HepG2 (cell line): ENCODE measurements around the gene MSI2. TPM values are rescaled to one million over a fixed set of nuclear protein-coding genes. Genes with fewer than 3 reads are reported as not detected.
A peak's percentile ranks its signal among the peaks of the same experiment; 100 is the strongest.

Source experiments
- CBX2 ChIP-seq, 2 experiments: fragments of 200-600 bp in 1 of 2; sonication (generic); formaldehyde crosslinking in 1 of 2; IDR thresholded peaks; 2 replicates each; pipeline versions ENCODE4 v1.7.0 to v1.8.1; 2018 to 2022; ENCODE audit warnings: low read depth in 2 of 2, low read length in 1 of 2, mild to moderate bottlenecking in 1 of 2, missing genetic modification reagents in 1 of 2
- DRAP1 ChIP-seq: IDR thresholded peaks from 2 replicates; pipeline ENCODE4 v1.6.1; 2016; ENCODE audit warnings: missing genetic modification reagents, missing compliant biosample characterization
- HOMEZ ChIP-seq: IDR thresholded peaks from 2 replicates; pipeline ENCODE4 v1.6.1; 2016; ENCODE audit warnings: low read depth
- NFKBIZ ChIP-seq: IDR thresholded peaks from 2 replicates; pipeline ENCODE4 v1.6.1; 2018; ENCODE audit warnings: missing genetic modification reagents, missing compliant biosample characterization
- NR2F2 ChIP-seq: IDR thresholded peaks from 2 replicates; pipeline ENCODE4 v1.6.1; 2012; ENCODE audit warnings: low read depth, inconsistent platforms, borderline replicate concordance
- POLR2AphosphoS2 ChIP-seq: IDR thresholded peaks from 2 replicates; pipeline ENCODE4 v1.6.1; 2011; ENCODE audit warnings: low read depth, low read length, improper control_type of control experiment
- PREB ChIP-seq: sonication (generic); formaldehyde crosslinking; IDR thresholded peaks from 2 replicates; pipeline ENCODE4 v1.4.0; 2020; ENCODE audit warnings: missing genetic modification reagents
- RBFOX2 ChIP-seq: fragments of 200-400 bp; formaldehyde crosslinking; IDR thresholded peaks from 2 replicates; pipeline ENCODE4 v1.6.1; 2017; ENCODE audit warnings: low read depth, mild to moderate bottlenecking, low read length
- TEAD3 ChIP-seq: optimal IDR thresholded peaks from 2 replicates; pipeline ENCODE3; 2016; ENCODE audit warnings: borderline replicate concordance
- TSC22D2 ChIP-seq: sonication (generic); formaldehyde crosslinking; IDR thresholded peaks from 2 replicates; pipeline ENCODE4 v1.5.1; 2020; ENCODE audit warnings: missing genetic modification reagents, mild to moderate bottlenecking, borderline replicate concordance
- ZBTB10 ChIP-seq: sonication (generic); formaldehyde crosslinking; IDR thresholded peaks from 2 replicates; pipeline ENCODE4 v1.4.0; 2020; ENCODE audit warnings: missing genetic modification reagents, borderline replicate concordance
- ZNF142 ChIP-seq: sonication (generic); formaldehyde crosslinking; IDR thresholded peaks from 2 replicates; pipeline ENCODE4 v1.4.0; 2020; ENCODE audit warnings: missing genetic modification reagents
- ZNF639 ChIP-seq: conservative IDR thresholded peaks from 2 replicates; pipeline ENCODE4 v1.6.1; 2018; ENCODE audit warnings: missing genetic modification reagents
- ZNF891 ChIP-seq: sonication (generic); formaldehyde crosslinking; IDR thresholded peaks from 2 replicates; pipeline ENCODE4 v1.5.0; 2020; ENCODE audit warnings: mild to moderate bottlenecking, missing genetic modification reagents
- polyA plus RNA-seq, 8 experiments: library from polyadenylated mRNA; depleted of rRNA in 3 of 8; stranded (reverse) in 7 of 8; unstranded in 1 of 8; fragments of >200 nt; fragmentation: Illumina TruSeq in 4 of 8; extraction: Trizol in 4 of 8; gene quantifications; 2 replicates each; pipeline versions ENCODE4 v1.2.1 to v1.2.3, GENCODE V29; 2011 to 2016; ENCODE audit warnings: low read depth in 4 of 8, missing spikeins in 1 of 8, mixed read lengths in 1 of 8; ENCODE audit not compliant: insufficient read depth in 1 of 8
- total RNA-seq, 5 experiments: library from RNA; depleted of rRNA; stranded (reverse); fragments of >200 nt; fragmentation: Illumina TruSeq; extraction: Trizol; gene quantifications; 2 replicates each; pipeline ENCODE4 v1.2.3, GENCODE V29; 2016; ENCODE audit warnings: low read depth in 1 of 5

MSI2 gene
- total and polyA plus RNA-seq, 2 of the 13 experiments (the other 11 are each of a cell fraction or from before 2014, with no cell fraction given) = 77.5 to 78.4 TPM

GRCh38 chr17:57516290-57517230 lies 260.2 kb downstream of the MSI2 start (continued):
- TF ChIP-seq ZNF639 (CRISPR knock-in tag) (no peak), TSC22D2 (no peak), DRAP1 (CRISPR knock-in tag) (peak; percentile 48), ZNF142 (0 out of 2 replicates have a peak, but pooled peaks have one; percentile 24), ZBTB10 (CRISPR knock-in tag) (peak; percentile 72; the same call in 1 of the 2 replicates), NFKBIZ (CRISPR knock-in tag) (peak; percentile 98), PREB (CRISPR knock-in tag) (no peak), TEAD3 (CRISPR knock-in tag) (peak; percentile 99), NR2F2 (peak; percentile 73), CBX2 (IDR thresholded peaks at IDR 0.05; ENCODE audit: low read depth, low read length) (no peak), CBX2 (CRISPR knock-in tag; IDR thresholded peaks at IDR 0.05; ENCODE audit: low read depth) (no peak), HOMEZ (CRISPR knock-in tag) (peak; percentile 78), RBFOX2 (no peak), POLR2AphosphoS2 (no peak), ZNF891 (CRISPR knock-in tag) (no peak)
